Breast epithelium (tissue), 4 donors: ENCODE results near the gene CD33. TPM values are rescaled to one million over a fixed set of nuclear protein-coding genes. Genes with fewer than 3 reads are reported as not detected.
A peak's percentile ranks its signal among the peaks of the same experiment; 100 is the strongest.
"Not testable (repeated sequence)": the region's sequence is repeated elsewhere in the genome, so short reads cannot be mapped to it uniquely, and the experiment has no call there.

Source experiments
- DNase-seq, 2 donors: peaks; one replicate each; pipeline ENCODE4 v3.0.0-alpha.2; 2019; ENCODE audit warnings: low spot score in 2 of 2
- H3K27ac ChIP-seq, 2 donors: fragments of 200-600 bp; sonication (generic) in 1 of 2; one replicate each; pipeline ENCODE4 v1.5.1; 2016 to 2019; ENCODE audit warnings: mild to moderate bottlenecking in 1 of 2
- H3K27me3 ChIP-seq, 2 donors: fragments of 200-600 bp; sonication (generic) in 1 of 2; one replicate each; pipeline versions ENCODE4 v1.5.1 to v1.6.0; 2017 to 2019; ENCODE audit warnings: control low read depth in 1 of 2, mild to moderate bottlenecking in 1 of 2
- H3K36me3 ChIP-seq: fragments of 200-600 bp; one replicate; pipeline ENCODE4 v1.5.1; 2019
- H3K4me1 ChIP-seq, 2 donors: fragments of 200-600 bp; sonication (generic); one replicate each; pipeline ENCODE4 v1.5.1; 2016 to 2019; ENCODE audit warnings: control low read depth in 1 of 2
- H3K4me3 ChIP-seq, 3 donors: fragments of 200-600 bp; sonication (generic); 1 replicate in 2 of 3; 2 replicates in 1 of 3; pipeline ENCODE4 v1.5.1; 2016 to 2019; ENCODE audit warnings: mild to moderate bottlenecking in 3 of 3, moderate library complexity in 2 of 3
- H3K9me3 ChIP-seq, 2 donors: fragments of 200-600 bp; sonication (generic) in 1 of 2; one replicate each; pipeline ENCODE4 v1.5.1; 2016 to 2019; ENCODE audit warnings: control low read depth in 1 of 2
- CTCF ChIP-seq, 3 donors: fragments of 450-650 bp; IDR thresholded peaks; one replicate each; pipeline ENCODE4 v1.5.1; 2016 to 2017; ENCODE audit warnings: antibody characterized with exemption in 3 of 3, mild to moderate bottlenecking in 3 of 3, moderate library complexity in 3 of 3
- POLR2A ChIP-seq: fragments of 450-650 bp; IDR thresholded peaks from one replicate; pipeline ENCODE4 v1.6.1; 2016; ENCODE audit warnings: antibody characterized with exemption, mild to moderate bottlenecking, moderate library complexity
- POLR2AphosphoS5 ChIP-seq, 3 donors: sonication (generic); formaldehyde crosslinking; IDR thresholded peaks; one replicate each; pipeline ENCODE4 v1.6.1; 2017; ENCODE audit warnings: antibody characterized with exemption in 3 of 3
- intact Hi-C: fragments of 100-400 bp; cut with DNase I; formaldehyde crosslinking; loops from one replicate; pipeline ENCODE4 v1.15.1; 2023; ENCODE audit warnings: low total_unique reads
- total RNA-seq, 3 donors: library from RNA; depleted of rRNA; stranded (reverse); fragments of >200 nt; gene quantifications; one replicate each; pipeline ENCODE4 v1.1.0, GENCODE V29; 2016

The CD33 gene
- total RNA-seq = 10 to 100 TPM in 1 of 3 donors, 1 to 10 TPM in 2; 2.9 to 17.1 (median 6.3) TPM

- DNase-seq, H3K4me1 ChIP-seq, H3K9me3 ChIP-seq, H3K27ac ChIP-seq, intact Hi-C loops, H3K36me3 ChIP-seq: not testable (repeated sequence)
- peaks cover 0 to 18% of the 10 kb centered on the region in 2 donors for H3K27me3 ChIP-seq
- peak within 1 kb of the TSS; percentile 3 to 26 (median 11) for H3K4me3 ChIP-seq
Measured at GRCh38 chr19:51224898-51225393, at the start of gene CD33. Gene CD33 (plus strand): TSS chr19:51225080. CDS start chr19:51225119, 39 bp downstream.

DNA sequence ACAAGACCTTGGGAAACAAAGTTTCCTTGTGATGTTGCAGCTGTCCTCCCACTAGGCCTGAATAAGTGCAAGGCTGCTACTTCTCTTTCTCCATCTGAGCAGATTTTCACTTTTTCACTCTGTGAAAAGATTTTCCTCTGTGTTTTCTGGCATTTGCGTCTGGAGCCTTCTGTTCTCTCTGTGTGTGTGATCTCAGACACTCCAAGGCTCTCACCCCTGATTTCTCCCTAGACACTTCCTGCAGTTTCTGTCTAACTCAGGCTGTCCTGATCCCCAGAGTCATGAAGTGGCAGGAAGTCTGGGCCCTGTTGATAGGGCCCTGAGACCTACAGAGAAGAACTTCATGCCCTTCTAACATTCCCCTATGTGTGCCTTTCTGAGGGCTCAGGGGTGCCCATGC lies 45.6 kb upstream of the CD33 start:
- intact Hi-C loops = no loop called here
- no peaks in the 10 kb centered on the region for H3K9me3 ChIP-seq
- H3K27me3 ChIP-seq = peaks cover 0 to 17% of the 10 kb centered on the region in 2 donors
- TF ChIP-seq POLR2AphosphoS5 (IDR thresholded peaks at IDR 0.05) (no peak), CTCF (IDR thresholded peaks at IDR 0.05) (no peak), POLR2A (no peak)
- DNase-seq = no peak
- no peak overlapping the region for H3K4me3 ChIP-seq
- no peak overlapping the region for H3K27ac ChIP-seq
- H3K4me1 ChIP-seq = no peaks in the 10 kb centered on the region
- H3K36me3 ChIP-seq = no peaks in the 10 kb centered on the region

- no peak overlapping the region for H3K27ac ChIP-seq
- DNase-seq = no peak
- no peak overlapping the region for H3K4me3 ChIP-seq
- H3K9me3 ChIP-seq = no peaks in the 10 kb centered on the region
- intact Hi-C loops = no loop called here
- peaks cover 0 to 36% of the 10 kb centered on the region in 2 donors for H3K27me3 ChIP-seq
- TF ChIP-seq CTCF (IDR thresholded peaks at IDR 0.05) (no peak), POLR2AphosphoS5 (IDR thresholded peaks at IDR 0.05) (no peak), POLR2A (no peak)
- no peaks in the 10 kb centered on the region for H3K36me3 ChIP-seq
- no peaks in the 10 kb centered on the region for H3K4me1 ChIP-seq
Measured at GRCh38 chr19:51181377-51181912, 43.4 kb upstream of the CD33 start.

- H3K4me1 ChIP-seq = no peaks in the 10 kb centered on the region
- no peak overlapping the region for H3K4me3 ChIP-seq
- no peak overlapping the region for H3K27ac ChIP-seq
- intact Hi-C loops = no loop called here
- peaks cover 0 to 36% of the 10 kb centered on the region in 2 donors for H3K27me3 ChIP-seq
- H3K36me3 ChIP-seq = no peaks in the 10 kb centered on the region
- DNase-seq = no peak
- no peaks in the 10 kb centered on the region for H3K9me3 ChIP-seq
- TF ChIP-seq POLR2A (no peak), POLR2AphosphoS5 (IDR thresholded peaks at IDR 0.05) (no peak), CTCF (IDR thresholded peaks at IDR 0.05) (no peak)
Measured at GRCh38 chr19:51181913-51182419, 42.9 kb upstream of the CD33 start.

DNA sequence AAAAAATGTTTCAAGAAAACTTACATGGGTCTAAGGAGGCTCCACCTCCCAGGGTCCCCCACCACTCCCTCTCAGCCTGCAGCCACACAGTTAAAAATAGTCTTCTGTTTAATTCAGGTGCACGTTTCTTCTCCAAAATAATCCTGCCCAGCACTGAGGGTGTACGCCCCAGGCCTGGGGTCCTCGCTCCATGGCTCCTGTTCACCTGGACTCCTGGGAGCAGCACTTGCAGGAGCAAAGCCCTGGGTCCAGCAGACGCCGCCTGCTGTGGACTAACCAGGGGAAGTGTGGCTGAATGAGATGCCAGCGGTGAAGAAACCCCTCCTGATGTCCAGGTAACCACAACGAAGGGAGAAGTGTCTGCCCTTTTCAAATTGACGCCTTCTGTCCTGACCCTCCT lies 41.3 kb upstream of the CD33 start:
- no peaks in the 10 kb centered on the region for H3K36me3 ChIP-seq
- no peak overlapping the region for H3K4me3 ChIP-seq
- no peaks in the 10 kb centered on the region for H3K9me3 ChIP-seq
- H3K27me3 ChIP-seq = peaks cover 0 to 36% of the 10 kb centered on the region in 2 donors
- intact Hi-C loops = no loop called here
- DNase-seq = no peak
- no peak overlapping the region for H3K27ac ChIP-seq
- TF ChIP-seq POLR2AphosphoS5 (IDR thresholded peaks at IDR 0.05) (no peak), CTCF (IDR thresholded peaks at IDR 0.05) (no peak), POLR2A (no peak)
- no peaks in the 10 kb centered on the region for H3K4me1 ChIP-seq
